GDM1 (cell line): Measurements from ENCODE around the gene SMCO4.

Experiments
- DNase-seq: peaks from one replicate; lab custom pipeline; 2025; lab: John Stamatoyannopoulos, UW

SMCO4 gene

GRCh38 chr11:93504110-93505095 lies 38.8 kb downstream of the SMCO4 start:
- no peak for DNase-seq

GRCh38 chr11:93501856-93502255 lies 41.3 kb downstream of the SMCO4 start:
- DNase-seq: no peak

- DNase-seq: no peak
Measured at GRCh38 chr11:93500759-93501158, 42.4 kb downstream of the SMCO4 start.

- DNase-seq: no peak
Measured at GRCh38 chr11:93498641-93499040, 44.5 kb downstream of the SMCO4 start.

GRCh38 chr11:93498161-93498560 lies 45.0 kb downstream of the SMCO4 start:
- no peak for DNase-seq

GRCh38 chr11:93497596-93497995 lies 45.6 kb downstream of the SMCO4 start:
- DNase-seq: no peak

GRCh38 chr11:93494357-93494756 lies 48.8 kb downstream of the SMCO4 start:
- no peak for DNase-seq

- DNase-seq: no peak
Measured at GRCh38 chr11:93493252-93493897, 49.8 kb downstream of the SMCO4 start.

GRCh38 chr11:93492464-93493251 lies 50.5 kb downstream of the SMCO4 start:
- no peak for DNase-seq

GRCh38 chr11:93491973-93492372 lies 51.2 kb downstream of the SMCO4 start:
- no peak for DNase-seq

- DNase-seq: no peak
Measured at GRCh38 chr11:93490996-93491618, 52.1 kb downstream of the SMCO4 start.

GRCh38 chr11:93489841-93490240 lies 53.4 kb downstream of the SMCO4 start:
- no peak for DNase-seq

- DNase-seq: no peak
Measured at GRCh38 chr11:93487032-93487483, 56.1 kb downstream of the SMCO4 start.

- DNase-seq: no peak
Measured at GRCh38 chr11:93485983-93486382, 57.2 kb downstream of the SMCO4 start.

- DNase-seq: no peak
Measured at GRCh38 chr11:93484716-93485115, 58.5 kb downstream of the SMCO4 start.

- DNase-seq: no peak
Measured at GRCh38 chr11:93482556-93482955, 60.6 kb downstream of the SMCO4 start.

- DNase-seq: no peak
Measured at GRCh38 chr11:93481696-93482095, 61.5 kb downstream of the SMCO4 start.

GRCh38 chr11:93481279-93481678 lies 61.9 kb downstream of the SMCO4 start:
- DNase-seq: no peak

GRCh38 chr11:93480756-93481155 lies 62.4 kb downstream of the SMCO4 start:
- no peak for DNase-seq

- no peak for DNase-seq
Measured at GRCh38 chr11:93480256-93480655, 62.9 kb downstream of the SMCO4 start.

GRCh38 chr11:93478841-93479240 lies 64.3 kb downstream of the SMCO4 start:
- DNase-seq: no peak

- no peak for DNase-seq
Measured at GRCh38 chr11:93477684-93478234, 65.4 kb downstream of the SMCO4 start.
